Measurements from ENCODE around the gene CREB3L2.

GRCh38 chr7:137932881-137933269 is 69.0 kb downstream of the CREB3L2 start:
- TF ChIP-seq BRD4 (CRISPR knock-in tag; IDR thresholded peaks at IDR 0.05): no peak
- no peak for TF ChIP-seq CTCF (CRISPR knock-in tag; IDR thresholded peaks at IDR 0.05)
- no peak for TF ChIP-seq REST (IDR thresholded peaks at IDR 0.05; ENCODE audit: borderline replicate concordance in 1 of 2, low read depth in 1 of 2, low read length in 2 of 2)
- TF ChIP-seq EZH2 (conservative IDR thresholded peaks at IDR 0.05; ENCODE audit: low read depth, low read length): no peak
